ENCODE measurements around the gene AP3S1.
A peak's percentile ranks its signal among the peaks of the same experiment; 100 is the strongest.
"Not testable (repeated sequence)": the region's sequence is repeated elsewhere in the genome, so short reads cannot be mapped to it uniquely, and the experiment has no call there.

Gene AP3S1

GRCh38 chr5:115824983-115825382 lies 16.8 kb upstream of the AP3S1 start:
- not testable (repeated sequence) for DNase-seq (ENCODE audit: low read depth in 2 of 2)

GRCh38 chr5:115825948-115826347 lies 15.8 kb upstream of the AP3S1 start:
- DNase-seq (ENCODE audit: low read depth in 2 of 2): no peak

GRCh38 chr5:115829913-115830312 lies 11.8 kb upstream of the AP3S1 start:
- DNase-seq (ENCODE audit: low read depth in 2 of 2): no peak

- no peak for DNase-seq (ENCODE audit: low read depth in 2 of 2)
Measured at GRCh38 chr5:115831163-115831768, 10.5 kb upstream of the AP3S1 start.

- DNase-seq (ENCODE audit: low read depth in 2 of 2): no peak
Measured at GRCh38 chr5:115835481-115835880, 6.3 kb upstream of the AP3S1 start.

GRCh38 chr5:115838885-115839518 lies 2.7 kb upstream of the AP3S1 start:
- DNase-seq (ENCODE audit: low read depth in 2 of 2): peak in 1 of 2 experiments; percentile 14

- no peak for DNase-seq (ENCODE audit: low read depth in 2 of 2)
Measured at GRCh38 chr5:115840873-115841272, 862 bp upstream of the AP3S1 start.

- no peak for DNase-seq (ENCODE audit: low read depth in 2 of 2)
Measured at GRCh38 chr5:115842089-115842935, 577 bp downstream of the AP3S1 start.

- DNase-seq (ENCODE audit: low read depth in 2 of 2): no peak
Measured at GRCh38 chr5:115842952-115843351, 1.2 kb downstream of the AP3S1 start.

GRCh38 chr5:115843444-115844130 lies 1.9 kb downstream of the AP3S1 start:
- DNase-seq (ENCODE audit: low read depth in 2 of 2): no peak

GRCh38 chr5:115844321-115844817 lies 2.6 kb downstream of the AP3S1 start:
- DNase-seq (ENCODE audit: low read depth in 2 of 2): no peak

- DNase-seq (ENCODE audit: low read depth in 2 of 2): no peak
Measured at GRCh38 chr5:115847290-115847689, 5.6 kb downstream of the AP3S1 start.

GRCh38 chr5:115849258-115849798 lies 7.6 kb downstream of the AP3S1 start:
- no peak for DNase-seq (ENCODE audit: low read depth in 2 of 2)

GRCh38 chr5:115850744-115851416 lies 9.1 kb downstream of the AP3S1 start:
- no peak for DNase-seq (ENCODE audit: low read depth in 2 of 2)

- no peak for DNase-seq (ENCODE audit: low read depth in 2 of 2)
Measured at GRCh38 chr5:115854139-115854538, 12.4 kb downstream of the AP3S1 start.

GRCh38 chr5:115855959-115856358 lies 14.2 kb downstream of the AP3S1 start:
- no peak for DNase-seq (ENCODE audit: low read depth in 2 of 2)

GRCh38 chr5:115857057-115857479 lies 15.3 kb downstream of the AP3S1 start:
- DNase-seq (ENCODE audit: low read depth in 2 of 2): no peak

- DNase-seq (ENCODE audit: low read depth in 2 of 2): peak in 1 of 2 experiments; percentile 19
Measured at GRCh38 chr5:115857626-115858349, 16.1 kb downstream of the AP3S1 start.

- no peak for DNase-seq (ENCODE audit: low read depth in 2 of 2)
Measured at GRCh38 chr5:115858396-115858795, 16.7 kb downstream of the AP3S1 start.

GRCh38 chr5:115859378-115859777 lies 17.6 kb downstream of the AP3S1 start:
- DNase-seq (ENCODE audit: low read depth in 2 of 2): no peak
